OCI-LY1 (cell line): ENCODE measurements around the gene ABI3.

ENCODE experiments used
- EZH2 ChIP-seq: fragments of 200-600 bp; sonication (generic), shearing (Covaris generic); IDR thresholded peaks from 2 replicates; pipeline ENCODE4 v1.8.0; 2017; ENCODE audit warnings: borderline replicate concordance, mixed run types, mild to moderate bottlenecking, antibody characterized with exemption, low read length, moderate library complexity, mixed read lengths
- TF ChIP-seq, protein P1 (sequence below): fragments of 200-600 bp; sonication (generic), shearing (Covaris generic); IDR thresholded peaks from 2 replicates; pipeline ENCODE4 v1.5.1; 2017; ENCODE audit warnings: mild to moderate bottlenecking, antibody characterized with exemption, low read length, moderate library complexity, mixed read lengths

DNA sequence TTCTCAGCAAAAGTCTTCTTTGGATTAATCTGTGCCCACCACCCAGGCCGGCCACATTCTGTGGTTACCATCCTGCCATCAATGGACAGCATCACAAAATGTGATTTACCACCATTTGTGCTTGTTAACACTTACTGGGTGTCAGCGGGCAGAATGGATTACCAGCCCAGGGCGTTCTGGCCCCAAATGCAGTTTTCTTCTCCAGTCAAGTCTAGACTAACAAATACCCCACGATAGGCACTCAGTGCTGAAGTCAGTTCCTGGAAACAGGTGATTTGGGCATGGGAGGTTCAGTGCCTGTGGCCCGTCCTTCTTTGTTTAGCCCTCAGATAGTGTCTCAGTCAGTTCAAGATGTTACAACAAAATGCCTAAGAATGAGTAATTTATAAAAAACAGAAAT is 58.8 kb downstream of the ABI3 start:
- TF ChIP-seq EZH2 = no peak
- TF ChIP-seq, protein P1, sequence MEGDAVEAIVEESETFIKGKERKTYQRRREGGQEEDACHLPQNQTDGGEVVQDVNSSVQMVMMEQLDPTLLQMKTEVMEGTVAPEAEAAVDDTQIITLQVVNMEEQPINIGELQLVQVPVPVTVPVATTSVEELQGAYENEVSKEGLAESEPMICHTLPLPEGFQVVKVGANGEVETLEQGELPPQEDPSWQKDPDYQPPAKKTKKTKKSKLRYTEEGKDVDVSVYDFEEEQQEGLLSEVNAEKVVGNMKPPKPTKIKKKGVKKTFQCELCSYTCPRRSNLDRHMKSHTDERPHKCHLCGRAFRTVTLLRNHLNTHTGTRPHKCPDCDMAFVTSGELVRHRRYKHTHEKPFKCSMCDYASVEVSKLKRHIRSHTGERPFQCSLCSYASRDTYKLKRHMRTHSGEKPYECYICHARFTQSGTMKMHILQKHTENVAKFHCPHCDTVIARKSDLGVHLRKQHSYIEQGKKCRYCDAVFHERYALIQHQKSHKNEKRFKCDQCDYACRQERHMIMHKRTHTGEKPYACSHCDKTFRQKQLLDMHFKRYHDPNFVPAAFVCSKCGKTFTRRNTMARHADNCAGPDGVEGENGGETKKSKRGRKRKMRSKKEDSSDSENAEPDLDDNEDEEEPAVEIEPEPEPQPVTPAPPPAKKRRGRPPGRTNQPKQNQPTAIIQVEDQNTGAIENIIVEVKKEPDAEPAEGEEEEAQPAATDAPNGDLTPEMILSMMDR = no peak
